Esophagus squamous epithelium (tissue), 4 donors: ENCODE measurements around the gene CAMTA1.

Source experiments
- CTCF ChIP-seq, 6 experiments: fragments of 450-650 bp in 4 of 6; fragments of 200-600 bp in 2 of 6; sonication (generic) in 2 of 6; IDR thresholded peaks; one replicate each; pipeline ENCODE4 v1.5.1; 2016 to 2019; ENCODE audit warnings: antibody characterized with exemption in 6 of 6, mild to moderate bottlenecking in 4 of 6, moderate library complexity in 4 of 6
- POLR2A ChIP-seq, 4 donors: fragments of 450-650 bp; IDR thresholded peaks; one replicate each; pipeline ENCODE4 v1.6.1; 2017; ENCODE audit warnings: antibody characterized with exemption in 4 of 4, mild to moderate bottlenecking in 4 of 4, moderate library complexity in 3 of 4

GRCh38 chr1:7393136-7393535, 607.9 kb downstream of the CAMTA1 start:
- TF ChIP-seq CTCF (IDR thresholded peaks at IDR 0.05) = no peak
- TF ChIP-seq POLR2A (IDR thresholded peaks at IDR 0.05) = no peak
